ENCODE data around the gene CRYGN.

CRYGN gene

DNA sequence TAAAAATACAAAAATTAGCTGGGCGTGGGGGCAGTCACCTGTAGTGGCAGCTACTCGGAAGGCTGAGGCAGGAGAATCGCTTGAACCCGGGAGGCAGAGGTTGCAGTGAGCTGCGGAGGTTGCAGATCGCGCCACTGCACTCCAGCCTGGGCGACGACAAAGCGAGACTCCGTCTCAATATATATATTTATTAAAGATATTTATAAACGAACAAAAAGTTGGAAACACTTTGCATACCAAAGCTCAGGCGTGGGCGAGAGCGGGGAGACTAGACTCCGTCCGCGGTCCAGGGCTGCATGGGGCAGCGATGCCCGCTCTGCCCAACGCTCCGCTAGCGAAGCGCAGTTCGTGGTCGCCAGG is 7.9 kb upstream of the CRYGN start (continued):
- no peak for TF ChIP-seq POU6F1 (CRISPR knock-in tag; IDR thresholded peaks at IDR 0.05; ENCODE audit: borderline replicate concordance, low read depth)
- TF ChIP-seq, protein P1, sequence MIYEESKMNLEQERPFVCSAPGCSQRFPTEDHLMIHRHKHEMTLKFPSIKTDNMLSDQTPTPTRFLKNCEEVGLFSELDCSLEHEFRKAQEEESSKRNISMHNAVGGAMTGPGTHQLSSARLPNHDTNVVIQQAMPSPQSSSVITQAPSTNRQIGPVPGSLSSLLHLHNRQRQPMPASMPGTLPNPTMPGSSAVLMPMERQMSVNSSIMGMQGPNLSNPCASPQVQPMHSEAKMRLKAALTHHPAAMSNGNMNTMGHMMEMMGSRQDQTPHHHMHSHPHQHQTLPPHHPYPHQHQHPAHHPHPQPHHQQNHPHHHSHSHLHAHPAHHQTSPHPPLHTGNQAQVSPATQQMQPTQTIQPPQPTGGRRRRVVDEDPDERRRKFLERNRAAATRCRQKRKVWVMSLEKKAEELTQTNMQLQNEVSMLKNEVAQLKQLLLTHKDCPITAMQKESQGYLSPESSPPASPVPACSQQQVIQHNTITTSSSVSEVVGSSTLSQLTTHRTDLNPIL (CRISPR knock-in tag; IDR thresholded peaks at IDR 0.05; ENCODE audit: low read depth), result no peak
- no peak for TF ChIP-seq OSR1 (CRISPR knock-in tag; IDR thresholded peaks at IDR 0.05)
- no peak for TF ChIP-seq ZNF565 (CRISPR knock-in tag; conservative IDR thresholded peaks at IDR 0.05; ENCODE audit: low read depth)
- TF ChIP-seq ZFP30 (CRISPR knock-in tag; IDR thresholded peaks at IDR 0.05), result no peak
- TF ChIP-seq GLIS3 (CRISPR knock-in tag; IDR thresholded peaks at IDR 0.05), result no peak
- no peak for TF ChIP-seq PPARA (CRISPR knock-in tag; IDR thresholded peaks at IDR 0.05; ENCODE audit: borderline replicate concordance)

GRCh38 chr7:151447312-151447711 is 7.4 kb upstream of the CRYGN start:
- no peak for TF ChIP-seq ZNF70 (CRISPR knock-in tag; IDR thresholded peaks at IDR 0.05)
- TF ChIP-seq TSHZ2 (CRISPR knock-in tag; IDR thresholded peaks at IDR 0.05), result no peak
- TF ChIP-seq CSDC2 (CRISPR knock-in tag; IDR thresholded peaks at IDR 0.05), result no peak
- TF ChIP-seq ZC3H10 (CRISPR knock-in tag; IDR thresholded peaks at IDR 0.05), result no peak
- TF ChIP-seq, protein P1 (CRISPR knock-in tag; IDR thresholded peaks at IDR 0.05; ENCODE audit: low read depth), result no peak
- no peak for TF ChIP-seq ZNF8 (CRISPR knock-in tag; IDR thresholded peaks at IDR 0.05)
- no peak for TF ChIP-seq ISL1 (CRISPR knock-in tag; IDR thresholded peaks at IDR 0.05)
- no peak for TF ChIP-seq ESRRG (CRISPR knock-in tag; IDR thresholded peaks at IDR 0.05)
- no peak for TF ChIP-seq SNAI2 (CRISPR knock-in tag; IDR thresholded peaks at IDR 0.05)
- TF ChIP-seq ZFP30 (CRISPR knock-in tag; IDR thresholded peaks at IDR 0.05), result no peak
- TF ChIP-seq RARB (CRISPR knock-in tag; IDR thresholded peaks at IDR 0.05), result no peak
- no peak for TF ChIP-seq BACH2 (CRISPR knock-in tag; IDR thresholded peaks at IDR 0.05; ENCODE audit: borderline replicate concordance)
- no peak for TF ChIP-seq CSRNP3 (CRISPR knock-in tag; IDR thresholded peaks at IDR 0.05)
- ATAC-seq, result no peak

GRCh38 chr7:151446412-151446811 is 6.5 kb upstream of the CRYGN start:
- no peak for ATAC-seq
- TF ChIP-seq PPARA (CRISPR knock-in tag; IDR thresholded peaks at IDR 0.05; ENCODE audit: borderline replicate concordance), result no peak
- no peak for TF ChIP-seq ZFP3 (CRISPR knock-in tag; IDR thresholded peaks at IDR 0.05)

DNA sequence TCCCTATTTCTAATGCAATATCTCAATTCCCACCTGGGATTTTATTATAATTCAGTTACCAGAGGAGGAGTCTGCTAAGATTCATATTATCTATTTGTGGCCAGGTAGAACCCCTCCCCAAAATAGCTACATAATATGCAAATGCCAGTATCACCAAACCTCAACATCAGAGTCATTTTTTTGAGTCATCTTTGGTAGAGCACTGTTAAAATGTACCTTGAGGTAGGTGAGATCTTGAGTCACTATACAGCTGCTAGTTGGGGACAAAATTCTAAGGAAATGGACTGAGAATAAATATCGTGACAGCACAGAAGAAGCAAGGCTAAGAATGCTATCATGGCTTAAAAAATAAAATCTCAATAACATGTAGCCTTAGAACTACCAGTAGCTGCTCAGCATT is 4.7 kb upstream of the CRYGN start:
- no peak for ATAC-seq

More for the DNA sequence above, 4.7 kb upstream of the CRYGN start:
- TF ChIP-seq ESRRG (CRISPR knock-in tag; IDR thresholded peaks at IDR 0.05) (no peak), ARNTL (CRISPR knock-in tag; IDR thresholded peaks at IDR 0.05; ENCODE audit: borderline replicate concordance, low read depth) (no peak), PPARA (CRISPR knock-in tag; IDR thresholded peaks at IDR 0.05; ENCODE audit: borderline replicate concordance) (no peak), ZFP3 (CRISPR knock-in tag; IDR thresholded peaks at IDR 0.05) (no peak)

Data from SK-N-SH treated with all-trans-retinoic acid at 6 μM for 48 hours (cell line).